ENCODE data around the gene CHTF18. TPM values are rescaled to one million over a fixed set of nuclear protein-coding genes. Genes with fewer than 3 reads are reported as not detected.

CHTF18 gene
- total RNA-seq, 1 experiment from 2014 or later = 120 TPM

GRCh38 chr16:756428-756827, 32.0 kb upstream of the CHTF18 start:
- H3K9me3 Mint-ChIP-seq = no peaks in the 10 kb centered on the region; a peak in 1 of 5 replicates
- Histone ChIP-seq H3K9ac (ENCODE audit: extremely low read depth, insufficient read length, low read length) (no peak overlapping the region), H3K23me2 (ENCODE audit: insufficient read length, low read depth, low read length, poor library complexity, severe bottlenecking) (no peaks in the 10 kb centered on the region), H4K20me1 (ENCODE audit: control insufficient read depth, insufficient read depth, insufficient read length) (no peaks in the 10 kb centered on the region), H4K8ac (replicated peaks; ENCODE audit: insufficient read length, low read depth, low read length) (no peak overlapping the region), H4K5ac (ENCODE audit: insufficient read length, low read depth, low read length) (no peak overlapping the region), H3K9me3 (ENCODE audit: control insufficient read depth, low read depth, low read length) (no peaks in the 10 kb centered on the region), H3K14ac (ENCODE audit: insufficient read depth, low read length) (no peak overlapping the region), H2BK120ac (ENCODE audit: low read depth, low read length, poor library complexity, severe bottlenecking) (no peak overlapping the region), H3K79me2 (ENCODE audit: insufficient read depth, low read length) (no peaks in the 10 kb centered on the region), H2AK5ac (ENCODE audit: insufficient read length, low read length) (no peak overlapping the region), H2BK15ac (ENCODE audit: low read depth, low read length) (no peak overlapping the region), H2BK12ac (ENCODE audit: insufficient read length, low read depth, low read length) (no peak overlapping the region), H2BK20ac (ENCODE audit: low read depth, low read length, poor library complexity, severe bottlenecking) (no peak overlapping the region), H2AFZ (ENCODE audit: low read length) (no peak overlapping the region), H3K27me3 (ENCODE audit: insufficient read depth, low read length) (no peaks in the 10 kb centered on the region), H3K23ac (ENCODE audit: insufficient read length, low read depth, low read length) (no peak overlapping the region), H3K56ac (ENCODE audit: insufficient read length, low read depth, low read length) (no peak overlapping the region), H3K79me1 (ENCODE audit: insufficient read depth, low read depth, low read length, poor library complexity, severe bottlenecking) (no peaks in the 10 kb centered on the region), H4K91ac (ENCODE audit: insufficient read length, low read depth, low read length) (no peak overlapping the region), H3T11ph (ENCODE audit: low read length) (no peak overlapping the region), H3K27ac (ENCODE audit: insufficient read length, low read depth, low read length) (no peak overlapping the region), H3K4ac (ENCODE audit: low read depth, low read length) (no peak overlapping the region), H3K4me2 (ENCODE audit: insufficient read depth, insufficient read length, low read length) (no peak overlapping the region), H2BK5ac (ENCODE audit: insufficient read length, low read length) (no peak overlapping the region), H3K18ac (ENCODE audit: insufficient read length, low read depth, low read length) (no peak overlapping the region), H3K4me1 (ENCODE audit: insufficient read depth, low read length) (no peaks in the 10 kb centered on the region)
- H3K27me3 Mint-ChIP-seq (ENCODE audit: low read depth) = peaks cover 38% of the 10 kb centered on the region
- no peak overlapping the region for H3K27ac Mint-ChIP-seq
- H3K36me3 Mint-ChIP-seq (ENCODE audit: insufficient read depth in 1 of 3, low read depth in 3 of 3) = no peaks in the 10 kb centered on the region
- no peak for DNase-seq
- peaks cover 18 to 26% of the 10 kb centered on the region in 2 experiments for H3K4me1 Mint-ChIP-seq
- no CpG with 5 or more reads among the region's 5 CpGs for WGBS (ENCODE audit: extremely low coverage, insufficient read length, low lambda C conversion rate)
- H3K4me3 Mint-ChIP-seq = no peak overlapping the region
- no peak for TF ChIP-seq CTCF (conservative IDR thresholded peaks at IDR 0.05)
